ENCODE results near the gene OPRD1. TPM values are rescaled to one million over a fixed set of nuclear protein-coding genes. Genes with fewer than 3 reads are reported as not detected.
A peak's percentile ranks its signal among the peaks of the same experiment; 100 is the strongest.
"Not testable (repeated sequence)": the region's sequence is repeated elsewhere in the genome, so short reads cannot be mapped to it uniquely, and the experiment has no call there.

Gene OPRD1
- total RNA-seq, 2 experiments from 2014 or later, result 0.02 TPM; not detected in 1

- Mint-ChIP-seq H3K4me1 (ENCODE audit: low read depth) (no peaks in the 10 kb centered on the region), H3K27me3 (no peaks in the 10 kb centered on the region), H3K36me3 (ENCODE audit: low read depth) (no peaks in the 10 kb centered on the region), H3K4me3 (no peak overlapping the region), H3K9me3 (no peaks in the 10 kb centered on the region), H3K27ac (no peak overlapping the region)
- ChIA-PET CTCF (interaction anchor here (0.7 to 1.9 kb wide), 3 partner anchors 9 to 85 kb away, joined by 3 to 6 read pairs (median 3); no protein-coding TSS in a partner anchor), POLR2A (interaction anchor here (2.0 kb wide), 1 partner anchor 14 kb away, joined by 4 read pairs; no protein-coding TSS in a partner anchor)
- DNase-seq (no peak), ATAC-seq (no peak)
- intact Hi-C loops (cut with micrococcal nuclease), result no loop called here
- TF ChIP-seq CTCF (IDR thresholded peaks at IDR 0.05), result no peak
Measured at GRCh38 chr1:28869952-28870351, 58.0 kb downstream of the OPRD1 start.

- Mint-ChIP-seq H3K9me3 (no peaks in the 10 kb centered on the region), H3K4me3 (no peak overlapping the region), H3K27ac (no peak overlapping the region), H3K36me3 (ENCODE audit: low read depth) (no peaks in the 10 kb centered on the region), H3K4me1 (ENCODE audit: low read depth) (no peaks in the 10 kb centered on the region), H3K27me3 (peaks cover 2% of the 10 kb centered on the region)
- TF ChIP-seq CTCF (IDR thresholded peaks at IDR 0.05), result no peak
- DNase-seq (no peak), ATAC-seq (no peak)
- CTCF ChIA-PET, result no interaction called here
- POLR2A ChIA-PET, result no interaction called here
- intact Hi-C loops (cut with micrococcal nuclease), result no loop called here
Measured at GRCh38 chr1:28871631-28872401, 59.8 kb downstream of the OPRD1 start.

- not testable (repeated sequence) for H3K4me1 Mint-ChIP-seq (ENCODE audit: low read depth); H3K9me3 Mint-ChIP-seq; H3K36me3 Mint-ChIP-seq (ENCODE audit: low read depth); H3K27ac Mint-ChIP-seq; ATAC-seq; H3K27me3 Mint-ChIP-seq; DNase-seq; H3K4me3 Mint-ChIP-seq
- POLR2A ChIA-PET, result interaction anchor here (1.1 kb wide), 1 partner anchor 293 kb away, joined by 4 read pairs; no protein-coding TSS in a partner anchor
- CTCF ChIA-PET, result interaction anchor here (1.1 to 13.1 kb wide), 8 partner anchors 8 to 626 kb away, joined by 3 to 465 read pairs (median 20); no protein-coding TSS in a partner anchor
- intact Hi-C loops (cut with micrococcal nuclease), result loop anchor here (5.0 kb wide), 3 partner anchors 233 to 513 kb away; partner anchors contain the start of gene TAF12
Measured at GRCh38 chr1:28875134-28875533, 63.2 kb downstream of the OPRD1 start.

GRCh38 chr1:28877132-28877781, 65.3 kb downstream of the OPRD1 start:
- no peak overlapping the region for H3K4me3 Mint-ChIP-seq
- peaks cover 2% of the 10 kb centered on the region for H3K27me3 Mint-ChIP-seq
- peaks cover 6% of the 10 kb centered on the region for H3K4me1 Mint-ChIP-seq (ENCODE audit: low read depth)
- ChIA-PET CTCF (interaction anchor here (0.6 to 13.1 kb wide), 99 partner anchors 8 to 1207 kb away, joined by 3 to 465 read pairs (median 5); partner anchors contain the start of genes EPB41, SRSF4, TAF12 and TMEM200B), POLR2A (interaction anchor here (0.9 to 1.4 kb wide), 5 partner anchors 93 to 359 kb away, joined by 3 to 10 read pairs (median 3); no protein-coding TSS in a partner anchor)
- H3K9me3 Mint-ChIP-seq, result no peaks in the 10 kb centered on the region
- no peaks in the 10 kb centered on the region for H3K36me3 Mint-ChIP-seq (ENCODE audit: low read depth)
- no peak overlapping the region for H3K27ac Mint-ChIP-seq
- peak; percentile 77 for ATAC-seq
- intact Hi-C loops (cut with micrococcal nuclease), result loop anchor here (1.0 to 5.0 kb wide), 4 partner anchors 92 to 515 kb away; partner anchors contain the start of gene TAF12
- DNase-seq, result peak; percentile 84
- peak; percentile 98 for TF ChIP-seq CTCF (IDR thresholded peaks at IDR 0.05)

- ChIA-PET POLR2A (no interaction called here), CTCF (interaction anchor here (2.5 to 13.1 kb wide), 4 partner anchors 96 to 324 kb away, joined by 25 to 465 read pairs (median 86); no protein-coding TSS in a partner anchor)
- ATAC-seq (no peak), DNase-seq (no peak)
- Mint-ChIP-seq H3K9me3 (no peaks in the 10 kb centered on the region), H3K27ac (no peak overlapping the region), H3K4me1 (ENCODE audit: low read depth) (peaks cover 10% of the 10 kb centered on the region), H3K4me3 (no peak overlapping the region), H3K36me3 (ENCODE audit: low read depth) (no peaks in the 10 kb centered on the region), H3K27me3 (peaks cover 2% of the 10 kb centered on the region)
- no peak for TF ChIP-seq CTCF (IDR thresholded peaks at IDR 0.05)
- intact Hi-C loops (cut with micrococcal nuclease), result loop anchor here (5.0 kb wide), 3 partner anchors 236 to 516 kb away; partner anchors contain the start of gene TAF12
Measured at GRCh38 chr1:28878796-28879195, 66.8 kb downstream of the OPRD1 start.
